AG09309 (cell line): ENCODE data around the gene DLG1.

Experiments
- DNase-seq: peaks from one replicate; pipeline ENCODE4 v3.0.0-alpha.2; 2010; ENCODE audit warnings: low read depth
- H3K4me3 ChIP-seq: 2 replicates; pipeline ENCODE4 v1.5.1; 2011; ENCODE audit warnings: mild to moderate bottlenecking, low read depth, low read length, moderate library complexity; ENCODE audit not compliant: control insufficient read depth
- TF ChIP-seq, protein P1 (sequence below): IDR thresholded peaks from 2 replicates; pipeline ENCODE4 v1.5.1; 2011; ENCODE audit warnings: mild to moderate bottlenecking, low read depth, low read length, inconsistent platforms; ENCODE audit not compliant: insufficient read depth, control insufficient read depth; ENCODE audit errors: missing control alignments

The DLG1 gene

DNA sequence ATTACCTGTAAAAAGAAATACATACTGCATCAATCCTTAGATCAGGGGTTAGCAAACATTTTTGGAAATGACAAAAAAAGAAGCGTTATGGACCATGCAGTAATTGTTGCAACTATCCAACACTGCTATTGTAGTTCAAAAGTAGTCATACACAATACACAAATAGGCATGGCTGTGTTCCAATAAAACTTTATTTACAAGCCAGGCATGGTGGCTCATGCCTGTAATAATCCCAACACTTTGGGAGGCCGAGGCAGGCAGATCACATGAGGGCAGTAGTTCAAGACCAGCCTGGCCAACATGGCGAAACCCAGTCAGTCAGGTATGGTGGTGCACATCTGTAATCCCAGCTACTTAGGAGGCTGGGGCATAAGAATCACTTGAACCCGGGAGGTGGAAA is 124.8 kb downstream of the DLG1 start:
- H3K4me3 ChIP-seq = no peak overlapping the region
- TF ChIP-seq, protein P1, sequence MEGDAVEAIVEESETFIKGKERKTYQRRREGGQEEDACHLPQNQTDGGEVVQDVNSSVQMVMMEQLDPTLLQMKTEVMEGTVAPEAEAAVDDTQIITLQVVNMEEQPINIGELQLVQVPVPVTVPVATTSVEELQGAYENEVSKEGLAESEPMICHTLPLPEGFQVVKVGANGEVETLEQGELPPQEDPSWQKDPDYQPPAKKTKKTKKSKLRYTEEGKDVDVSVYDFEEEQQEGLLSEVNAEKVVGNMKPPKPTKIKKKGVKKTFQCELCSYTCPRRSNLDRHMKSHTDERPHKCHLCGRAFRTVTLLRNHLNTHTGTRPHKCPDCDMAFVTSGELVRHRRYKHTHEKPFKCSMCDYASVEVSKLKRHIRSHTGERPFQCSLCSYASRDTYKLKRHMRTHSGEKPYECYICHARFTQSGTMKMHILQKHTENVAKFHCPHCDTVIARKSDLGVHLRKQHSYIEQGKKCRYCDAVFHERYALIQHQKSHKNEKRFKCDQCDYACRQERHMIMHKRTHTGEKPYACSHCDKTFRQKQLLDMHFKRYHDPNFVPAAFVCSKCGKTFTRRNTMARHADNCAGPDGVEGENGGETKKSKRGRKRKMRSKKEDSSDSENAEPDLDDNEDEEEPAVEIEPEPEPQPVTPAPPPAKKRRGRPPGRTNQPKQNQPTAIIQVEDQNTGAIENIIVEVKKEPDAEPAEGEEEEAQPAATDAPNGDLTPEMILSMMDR = no peak
- DNase-seq = no peak

DNA sequence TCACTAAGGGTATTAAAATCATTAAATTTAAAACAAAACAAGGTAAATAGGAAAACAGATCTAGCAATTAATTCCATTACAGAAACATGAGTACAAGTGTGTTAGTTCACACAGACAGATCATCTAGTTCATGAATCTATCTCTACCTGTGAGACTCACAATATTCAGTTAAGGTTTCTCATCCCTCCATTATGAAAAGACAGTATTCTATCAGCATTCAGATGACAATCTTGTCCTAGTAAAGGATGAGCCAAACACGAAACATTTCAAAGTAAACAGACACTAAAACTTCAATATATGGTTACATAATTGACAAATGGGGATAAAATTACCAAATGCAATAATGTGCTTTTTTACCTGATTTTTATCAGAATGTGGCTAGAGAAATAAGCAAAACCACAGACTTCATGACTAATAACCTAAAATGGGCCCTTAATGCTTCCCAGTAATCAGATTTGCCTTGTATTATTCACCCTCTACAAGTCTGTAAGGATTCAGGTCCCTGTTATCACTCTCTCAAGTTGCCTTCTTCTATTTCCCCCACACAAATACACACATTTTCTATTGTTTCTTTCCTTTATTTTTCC is 126.8 kb downstream of the DLG1 start:
- TF ChIP-seq, protein P1 = no peak
- no peak overlapping the region for H3K4me3 ChIP-seq
- DNase-seq = no peak

DNA sequence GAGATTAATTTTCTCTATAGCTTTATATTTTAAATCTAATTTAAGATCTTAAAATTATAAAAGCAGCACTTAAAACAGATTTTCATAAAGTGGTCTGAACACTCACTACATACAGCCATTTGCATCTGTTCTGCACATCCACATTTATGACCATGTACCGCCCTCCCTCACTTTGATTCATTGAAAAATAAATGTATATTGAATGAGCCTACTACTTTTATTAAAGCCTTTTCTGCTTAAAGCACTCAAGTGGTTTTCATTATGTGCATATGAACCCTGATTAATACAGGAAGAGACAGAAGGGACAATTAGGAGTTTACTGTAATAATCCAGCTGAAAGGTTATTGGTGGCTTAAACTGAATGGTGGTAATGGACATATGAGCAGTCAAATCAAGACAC is 129.4 kb downstream of the DLG1 start:
- H3K4me3 ChIP-seq = no peak overlapping the region
- no peak for DNase-seq
- TF ChIP-seq, protein P1 = no peak

DNA sequence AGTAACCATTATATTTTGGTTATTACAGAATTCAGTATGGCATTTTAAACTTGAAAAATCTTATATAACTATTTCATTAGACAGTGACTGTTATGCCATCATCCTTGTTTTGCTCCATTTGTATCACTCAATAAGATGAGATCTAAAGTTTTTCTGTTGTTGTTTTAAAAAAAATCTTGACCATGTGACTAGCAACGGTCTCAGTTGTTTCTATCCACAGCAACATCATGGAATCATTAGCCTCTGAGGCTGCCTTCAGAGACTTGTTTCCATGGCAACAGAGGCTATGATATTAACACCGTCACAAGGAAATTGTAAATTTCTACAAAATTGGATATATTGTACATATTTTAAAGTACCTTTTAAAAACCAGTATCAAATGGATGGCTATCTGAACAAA is 129.8 kb downstream of the DLG1 start:
- TF ChIP-seq, protein P1 = no peak
- no peak overlapping the region for H3K4me3 ChIP-seq
- peak; percentile 24 for DNase-seq

DNA sequence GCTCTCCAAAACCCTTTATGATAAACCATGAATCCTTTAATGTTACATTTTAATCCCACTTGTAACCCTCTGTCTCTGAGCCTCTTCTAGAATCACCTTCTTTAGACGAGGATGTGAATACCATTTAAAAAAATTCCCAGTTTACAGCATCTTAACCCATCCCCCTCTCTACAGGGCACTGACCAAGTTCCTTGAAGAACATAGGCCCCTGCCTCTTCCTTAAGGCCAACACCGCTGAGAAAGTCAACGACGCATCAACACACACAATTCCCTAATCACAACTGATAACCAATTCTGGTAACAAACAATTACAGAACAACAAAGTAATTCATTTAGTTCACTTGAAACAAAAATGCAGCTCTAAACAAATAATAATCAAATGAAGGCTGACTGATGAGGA is 130.3 kb downstream of the DLG1 start:
- TF ChIP-seq, protein P1 = no peak
- no peak for DNase-seq
- no peak overlapping the region for H3K4me3 ChIP-seq

DNA sequence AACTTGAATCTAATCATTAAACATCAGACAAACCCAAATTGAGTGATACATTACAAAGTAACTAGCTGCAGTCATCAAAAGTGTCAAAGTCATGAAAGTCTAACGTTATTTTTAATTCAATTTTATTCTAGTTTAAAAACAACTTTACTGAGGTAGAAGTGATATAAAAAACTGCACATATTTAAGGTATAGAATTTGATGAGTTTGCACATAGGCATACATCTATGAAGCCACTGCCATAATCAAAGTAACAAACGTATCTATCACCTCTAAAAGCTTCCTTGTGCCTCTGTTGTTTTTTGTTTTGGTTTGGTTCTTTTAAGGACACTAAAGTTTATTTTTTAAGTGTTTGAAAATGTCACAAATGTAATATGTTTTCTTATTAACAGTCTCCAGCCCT is 130.9 kb downstream of the DLG1 start:
- DNase-seq = no peak
- no peak overlapping the region for H3K4me3 ChIP-seq
- TF ChIP-seq, protein P1 = no peak

DNA sequence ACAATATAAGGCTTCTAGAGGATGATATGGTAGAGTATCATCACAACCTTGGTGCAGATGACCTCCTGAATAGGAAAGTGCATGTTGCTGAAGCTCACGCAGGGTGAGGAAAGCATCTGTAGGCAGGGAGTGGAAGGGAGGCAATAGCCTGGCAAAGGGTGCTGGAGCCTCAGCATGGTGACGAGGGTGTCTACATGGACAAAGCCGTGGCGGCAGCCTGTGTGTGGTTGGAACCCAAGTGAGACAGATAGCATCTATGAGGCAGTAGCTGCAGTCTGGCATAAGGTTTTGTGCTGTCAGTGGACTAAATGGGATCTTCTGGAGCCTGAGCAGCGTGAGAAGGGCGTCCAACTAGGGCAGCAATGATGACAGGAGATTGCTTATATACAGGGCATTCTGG is 132.5 kb downstream of the DLG1 start:
- no peak for DNase-seq
- no peak overlapping the region for H3K4me3 ChIP-seq
- TF ChIP-seq, protein P1 = no peak
